ENCODE results near the gene METTL14.

DNA sequence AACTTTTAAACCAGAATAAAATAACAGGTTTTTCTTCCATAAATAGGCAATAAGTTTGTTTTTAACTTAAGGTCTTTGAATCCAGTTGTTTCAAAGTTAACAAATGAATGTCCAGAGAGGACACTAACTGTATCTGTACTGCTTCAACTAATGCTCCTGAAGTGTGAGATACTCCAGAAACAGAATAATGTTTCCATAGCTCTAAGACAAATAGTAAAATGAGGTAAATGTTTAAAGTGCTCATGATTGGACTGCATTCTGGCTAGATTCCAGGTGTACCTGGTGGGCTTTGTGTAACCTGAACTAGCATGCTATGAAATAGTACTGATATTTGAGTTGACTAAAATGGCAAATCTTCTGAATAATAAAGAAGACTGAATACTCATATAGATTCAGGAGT, 51.7 kb downstream of the METTL14 start:
- TF ChIP-seq, protein P1, sequence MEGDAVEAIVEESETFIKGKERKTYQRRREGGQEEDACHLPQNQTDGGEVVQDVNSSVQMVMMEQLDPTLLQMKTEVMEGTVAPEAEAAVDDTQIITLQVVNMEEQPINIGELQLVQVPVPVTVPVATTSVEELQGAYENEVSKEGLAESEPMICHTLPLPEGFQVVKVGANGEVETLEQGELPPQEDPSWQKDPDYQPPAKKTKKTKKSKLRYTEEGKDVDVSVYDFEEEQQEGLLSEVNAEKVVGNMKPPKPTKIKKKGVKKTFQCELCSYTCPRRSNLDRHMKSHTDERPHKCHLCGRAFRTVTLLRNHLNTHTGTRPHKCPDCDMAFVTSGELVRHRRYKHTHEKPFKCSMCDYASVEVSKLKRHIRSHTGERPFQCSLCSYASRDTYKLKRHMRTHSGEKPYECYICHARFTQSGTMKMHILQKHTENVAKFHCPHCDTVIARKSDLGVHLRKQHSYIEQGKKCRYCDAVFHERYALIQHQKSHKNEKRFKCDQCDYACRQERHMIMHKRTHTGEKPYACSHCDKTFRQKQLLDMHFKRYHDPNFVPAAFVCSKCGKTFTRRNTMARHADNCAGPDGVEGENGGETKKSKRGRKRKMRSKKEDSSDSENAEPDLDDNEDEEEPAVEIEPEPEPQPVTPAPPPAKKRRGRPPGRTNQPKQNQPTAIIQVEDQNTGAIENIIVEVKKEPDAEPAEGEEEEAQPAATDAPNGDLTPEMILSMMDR (conservative IDR thresholded peaks at IDR 0.05; ENCODE audit: low read depth, low read length), result no peak
- TF ChIP-seq EZH2 (IDR thresholded peaks at IDR 0.05; ENCODE audit: low read length, unreplicated experiment), result no peak
